ENCODE data around the gene DIP2C.

Gene DIP2C

GRCh38 chr10:677038-677437, 12.4 kb downstream of the DIP2C start:
- no peak for DNase-seq

- DNase-seq = no peak
Measured at GRCh38 chr10:676178-676577, 13.3 kb downstream of the DIP2C start.

- DNase-seq = no peak
Measured at GRCh38 chr10:675532-675931, 13.9 kb downstream of the DIP2C start.

- no peak for DNase-seq
Measured at GRCh38 chr10:673492-673891, 16.0 kb downstream of the DIP2C start.

- no peak for DNase-seq
Measured at GRCh38 chr10:672992-673391, 16.5 kb downstream of the DIP2C start.

- DNase-seq = no peak
Measured at GRCh38 chr10:672203-672602, 17.3 kb downstream of the DIP2C start.

- no peak for DNase-seq
Measured at GRCh38 chr10:670990-671389, 18.5 kb downstream of the DIP2C start.

GRCh38 chr10:670038-670437, 19.4 kb downstream of the DIP2C start:
- DNase-seq = no peak

GRCh38 chr10:668786-669485, 20.5 kb downstream of the DIP2C start:
- DNase-seq = no peak

- DNase-seq = no peak
Measured at GRCh38 chr10:667602-668143, 21.8 kb downstream of the DIP2C start.

- no peak for DNase-seq
Measured at GRCh38 chr10:667096-667495, 22.4 kb downstream of the DIP2C start.

- DNase-seq = no peak
Measured at GRCh38 chr10:666237-667012, 23.0 kb downstream of the DIP2C start.

- DNase-seq = no peak
Measured at GRCh38 chr10:665579-666091, 23.8 kb downstream of the DIP2C start.

- no peak for DNase-seq
Measured at GRCh38 chr10:664893-665292, 24.6 kb downstream of the DIP2C start.

- no peak for DNase-seq
Measured at GRCh38 chr10:664301-664700, 25.2 kb downstream of the DIP2C start.

- DNase-seq = no peak
Measured at GRCh38 chr10:663831-664251, 25.6 kb downstream of the DIP2C start.

- DNase-seq = no peak
Measured at GRCh38 chr10:663466-663751, 26.1 kb downstream of the DIP2C start.

- no peak for DNase-seq
Measured at GRCh38 chr10:662686-663465, 26.6 kb downstream of the DIP2C start.

GRCh38 chr10:662223-662605, 27.3 kb downstream of the DIP2C start:
- no peak for DNase-seq

GRCh38 chr10:661597-662222, 27.8 kb downstream of the DIP2C start:
- DNase-seq = no peak

GRCh38 chr10:660970-661596, 28.4 kb downstream of the DIP2C start:
- DNase-seq = no peak

- no peak for DNase-seq
Measured at GRCh38 chr10:660413-660969, 29.0 kb downstream of the DIP2C start.
